Vagina (tissue), 2 donors: Measurements from ENCODE around the gene MAPK9. TPM values are rescaled to one million over a fixed set of nuclear protein-coding genes. Genes with fewer than 3 reads are reported as not detected.
A peak's percentile ranks its signal among the peaks of the same experiment; 100 is the strongest.

Experiments
- DNase-seq, 2 donors: peaks; one replicate each; pipeline ENCODE4 v3.0.0-alpha.2; 2017; ENCODE audit errors: extremely low spot score in 2 of 2
- H3K27ac ChIP-seq: fragments of 200-600 bp; sonication (generic); one replicate; pipeline ENCODE4 v1.5.1; 2019
- H3K27me3 ChIP-seq: fragments of 200-600 bp; sonication (generic); one replicate; pipeline ENCODE4 v1.5.1; 2019
- H3K36me3 ChIP-seq, 2 donors: fragments of 200-600 bp; sonication (generic); one replicate each; pipeline ENCODE4 v1.5.1; 2017 to 2019
- H3K4me1 ChIP-seq: fragments of 200-600 bp; sonication (generic); one replicate; pipeline ENCODE4 v1.5.1; 2019
- H3K4me3 ChIP-seq, 2 donors: fragments of 200-600 bp; sonication (generic); 1 replicate in 1 of 2; 2 replicates in 1 of 2; pipeline ENCODE4 v1.5.1; 2016 to 2019
- H3K9me3 ChIP-seq: fragments of 200-600 bp; sonication (generic); one replicate; pipeline ENCODE4 v1.5.1; 2019
- CTCF ChIP-seq, 3 experiments: fragments of 450-650 bp in 2 of 3; fragments of 200-600 bp in 1 of 3; sonication (generic) in 1 of 3; IDR thresholded peaks; one replicate each; pipeline ENCODE4 v1.5.1; 2017 to 2019; ENCODE audit warnings: antibody characterized with exemption in 3 of 3, mild to moderate bottlenecking in 2 of 3, moderate library complexity in 2 of 3
- POLR2A ChIP-seq, 2 donors: fragments of 450-650 bp; IDR thresholded peaks; one replicate each; pipeline ENCODE4 v1.6.1; 2017; ENCODE audit warnings: antibody characterized with exemption in 2 of 2, mild to moderate bottlenecking in 2 of 2, moderate library complexity in 2 of 2
- POLR2AphosphoS5 ChIP-seq, 2 donors: sonication (generic); formaldehyde crosslinking; IDR thresholded peaks; one replicate each; pipeline ENCODE4 v1.9.0; 2017; ENCODE audit warnings: antibody characterized with exemption in 2 of 2, mild to moderate bottlenecking in 2 of 2, low read depth in 1 of 2; ENCODE audit not compliant: insufficient read depth in 1 of 2
- intact Hi-C: fragments of 100-400 bp; cut with DNase I; formaldehyde crosslinking; loops from one replicate; pipeline ENCODE4 v1.15.1; 2023
- total RNA-seq: library from RNA; depleted of rRNA; stranded (reverse); fragments of >200 nt; gene quantifications from one replicate; pipeline ENCODE4 v1.2.3, GENCODE V29; 2016

The MAPK9 gene
- total RNA-seq, 1 donor from 2014 or later, result 19.6 TPM

GRCh38 chr5:180209137-180209581, 82.7 kb downstream of the MAPK9 start, which contains the start of gene RASGEF1C:
RASGEF1C (minus strand) TSS chr5:180209211; CDS start chr5:180138052, 71,159 bp downstream.
- TF ChIP-seq POLR2AphosphoS5 (IDR thresholded peaks at IDR 0.05; ENCODE audit: insufficient read depth in 1 of 2, low read depth in 1 of 2), result no peak
- TF ChIP-seq CTCF (IDR thresholded peaks at IDR 0.05), result no peak
- no peak for TF ChIP-seq POLR2A (IDR thresholded peaks at IDR 0.05)
- Histone ChIP-seq H3K4me1 (peaks cover 7% of the 10 kb centered on the region), H3K27ac (no peak within 1 kb of the TSS), H3K36me3 (no peaks in the 10 kb centered on the region), H3K27me3 (peaks cover 10% of the 10 kb centered on the region), H3K4me3 (peak within 1 kb of the TSS; percentile 26 to 31), H3K9me3 (no peaks in the 10 kb centered on the region)
- intact Hi-C loops, result no loop called here
- no peak for DNase-seq

GRCh38 chr5:180208435-180209081, 83.3 kb downstream of the MAPK9 start:
- Histone ChIP-seq H3K4me3 (peak overlapping the region; percentile 26 to 31), H3K27me3 (peaks cover 10% of the 10 kb centered on the region), H3K27ac (no peak overlapping the region), H3K4me1 (peaks cover 7% of the 10 kb centered on the region), H3K36me3 (no peaks in the 10 kb centered on the region), H3K9me3 (no peaks in the 10 kb centered on the region)
- DNase-seq, result no peak
- TF ChIP-seq CTCF (IDR thresholded peaks at IDR 0.05), result no peak
- no peak for TF ChIP-seq POLR2A (IDR thresholded peaks at IDR 0.05)
- TF ChIP-seq POLR2AphosphoS5 (IDR thresholded peaks at IDR 0.05; ENCODE audit: insufficient read depth in 1 of 2, low read depth in 1 of 2), result no peak
- intact Hi-C loops, result no loop called here

GRCh38 chr5:180208038-180208434, 83.8 kb downstream of the MAPK9 start:
- Histone ChIP-seq H3K4me3 (peak overlapping the region; percentile 26 to 31), H3K27ac (no peak overlapping the region), H3K36me3 (no peaks in the 10 kb centered on the region), H3K4me1 (peaks cover 7% of the 10 kb centered on the region), H3K9me3 (no peaks in the 10 kb centered on the region), H3K27me3 (peaks cover 10% of the 10 kb centered on the region)
- DNase-seq, result no peak
- TF ChIP-seq CTCF (IDR thresholded peaks at IDR 0.05) (no peak), POLR2A (IDR thresholded peaks at IDR 0.05) (no peak), POLR2AphosphoS5 (IDR thresholded peaks at IDR 0.05; ENCODE audit: insufficient read depth in 1 of 2, low read depth in 1 of 2) (no peak)
- intact Hi-C loops, result no loop called here

- intact Hi-C loops, result no loop called here
- peaks cover 7% of the 10 kb centered on the region for H3K4me1 ChIP-seq
- H3K9me3 ChIP-seq, result no peaks in the 10 kb centered on the region
- DNase-seq, result no peak
- no peak overlapping the region for H3K27ac ChIP-seq
- no peak for TF ChIP-seq CTCF (IDR thresholded peaks at IDR 0.05)
- no peak for TF ChIP-seq POLR2AphosphoS5 (IDR thresholded peaks at IDR 0.05; ENCODE audit: insufficient read depth in 1 of 2, low read depth in 1 of 2)
- no peaks in the 10 kb centered on the region for H3K36me3 ChIP-seq
- peaks cover 10% of the 10 kb centered on the region for H3K27me3 ChIP-seq
- H3K4me3 ChIP-seq, result no peak overlapping the region
Observed at GRCh38 chr5:180207593-180207992, 84.3 kb downstream of the MAPK9 start.

- TF ChIP-seq POLR2AphosphoS5 (IDR thresholded peaks at IDR 0.05; ENCODE audit: insufficient read depth in 1 of 2, low read depth in 1 of 2), result no peak
- TF ChIP-seq CTCF (IDR thresholded peaks at IDR 0.05), result no peak
- TF ChIP-seq POLR2A (IDR thresholded peaks at IDR 0.05), result no peak
- Histone ChIP-seq H3K27ac (no peak overlapping the region), H3K4me3 (no peak overlapping the region), H3K27me3 (peaks cover 10% of the 10 kb centered on the region), H3K36me3 (no peaks in the 10 kb centered on the region), H3K4me1 (peaks cover 7% of the 10 kb centered on the region), H3K9me3 (no peaks in the 10 kb centered on the region)
- DNase-seq, result no peak
- intact Hi-C loops, result no loop called here
Observed at GRCh38 chr5:180206993-180207392, 84.9 kb downstream of the MAPK9 start.
